ENCODE measurements around the gene GADL1.

GADL1 gene

DNA sequence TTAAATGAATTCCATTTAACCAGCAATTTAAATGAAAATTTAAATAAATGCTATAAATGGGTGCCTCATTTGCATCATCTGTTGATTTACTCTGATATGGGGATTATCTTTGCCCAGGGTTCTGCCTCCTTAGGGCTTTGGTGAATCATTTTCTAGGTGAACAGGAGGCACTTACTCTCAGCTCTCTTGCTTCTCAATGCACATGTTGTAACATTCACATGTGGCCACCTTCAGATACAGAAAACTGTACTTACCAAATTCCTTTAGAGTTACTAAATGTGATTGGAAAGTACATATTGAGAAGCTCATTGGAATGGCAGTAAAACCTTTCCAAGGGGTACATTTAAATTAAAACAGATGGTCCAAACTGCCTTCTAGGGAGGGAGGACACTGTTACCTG lies 20.8 kb downstream of the GADL1 start:
- no peak for DNase-seq

DNA sequence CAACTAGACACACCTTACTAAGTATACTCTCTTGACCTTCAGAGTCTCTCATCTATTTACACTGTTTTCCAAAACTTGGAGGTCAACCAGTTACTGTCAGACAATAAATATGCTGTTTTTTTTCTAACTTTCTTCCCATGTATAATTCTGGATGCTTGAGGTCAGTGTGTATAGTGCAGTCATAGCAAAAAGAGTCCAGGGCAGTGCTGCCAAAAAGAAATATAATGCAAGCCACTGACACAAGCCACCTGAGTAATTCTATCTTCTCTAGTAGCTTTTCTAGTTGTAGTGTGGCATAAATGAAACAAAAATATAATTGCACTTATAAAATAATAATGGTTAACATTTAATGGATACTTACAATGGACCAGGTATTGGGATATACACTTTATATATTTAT lies 21.6 kb downstream of the GADL1 start:
- DNase-seq: no peak

DNA sequence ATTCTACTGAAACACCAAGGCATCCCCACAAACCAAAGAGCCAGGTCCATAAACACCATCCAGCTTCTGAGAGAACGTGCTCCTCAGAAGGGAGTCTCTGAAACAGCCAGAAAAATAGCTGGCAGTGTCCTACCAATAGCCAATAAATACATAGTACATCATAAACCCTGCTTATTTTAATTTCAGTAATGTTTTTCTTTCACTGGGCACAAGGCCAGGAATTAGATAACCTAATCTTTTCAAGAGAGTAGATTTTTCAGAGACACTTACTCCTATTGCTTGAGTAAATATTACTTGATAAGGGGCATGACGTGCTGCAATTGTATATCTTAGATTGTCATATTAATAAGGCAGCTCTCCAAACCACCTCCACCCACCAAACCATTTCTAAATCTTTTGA lies 22.7 kb downstream of the GADL1 start:
- no peak for DNase-seq

DNA sequence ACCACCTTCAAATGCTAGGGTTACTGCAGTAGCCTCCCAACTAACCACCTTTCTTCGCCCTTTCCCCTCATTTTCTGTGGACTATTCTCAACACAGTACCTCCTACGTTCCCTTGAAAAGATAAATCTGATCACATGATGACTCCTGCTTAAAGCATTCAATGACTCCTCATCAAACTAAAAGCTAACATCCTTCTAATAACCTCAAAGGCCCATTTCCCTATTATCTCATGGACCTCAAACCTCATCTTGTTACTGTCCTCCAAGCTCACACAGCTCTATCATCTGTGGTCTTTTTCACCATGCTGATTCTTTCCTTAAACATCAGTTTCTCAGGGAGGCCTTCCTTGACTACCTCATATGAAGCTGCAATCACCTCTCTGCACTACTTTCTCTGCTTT lies 29.6 kb downstream of the GADL1 start:
- DNase-seq: no peak

DNA sequence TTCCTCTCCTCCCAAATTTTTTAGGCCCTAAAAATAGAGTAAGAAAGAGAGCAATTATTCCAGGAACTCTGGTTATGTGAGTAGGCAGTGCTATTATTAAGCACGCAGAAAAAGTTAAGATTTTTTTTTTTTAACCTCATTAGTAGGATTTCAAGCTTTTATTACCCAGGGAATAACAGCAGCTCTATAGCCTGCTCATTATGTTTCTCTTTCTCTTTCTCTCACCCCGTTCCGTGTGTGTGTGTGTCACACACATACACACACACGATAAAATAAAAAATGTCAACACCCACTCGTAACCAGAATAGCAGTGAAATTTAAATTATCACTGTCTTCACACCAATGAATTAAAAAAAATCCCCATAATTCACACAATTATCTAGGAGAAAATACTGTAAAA lies 30.3 kb downstream of the GADL1 start:
- DNase-seq: no peak

DNA sequence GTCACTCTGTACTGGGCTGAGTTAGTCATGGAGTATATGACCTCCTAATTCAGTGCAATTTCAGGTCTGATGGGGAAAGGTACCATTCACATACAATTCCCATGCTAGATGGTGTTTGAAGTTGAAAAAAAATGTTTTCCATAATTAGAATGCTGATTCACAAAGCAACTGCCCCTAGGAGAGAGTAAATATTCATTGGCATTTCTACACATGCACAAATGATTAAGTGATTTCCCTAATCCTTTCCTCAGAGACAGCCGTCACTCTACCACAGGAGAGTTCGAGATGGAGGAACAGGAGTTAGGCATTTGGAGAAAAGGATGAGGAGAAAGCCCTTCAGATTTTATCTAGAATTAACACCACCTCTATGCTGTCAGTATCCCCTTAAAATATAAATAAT lies 32.5 kb downstream of the GADL1 start:
- DNase-seq: no peak

DNA sequence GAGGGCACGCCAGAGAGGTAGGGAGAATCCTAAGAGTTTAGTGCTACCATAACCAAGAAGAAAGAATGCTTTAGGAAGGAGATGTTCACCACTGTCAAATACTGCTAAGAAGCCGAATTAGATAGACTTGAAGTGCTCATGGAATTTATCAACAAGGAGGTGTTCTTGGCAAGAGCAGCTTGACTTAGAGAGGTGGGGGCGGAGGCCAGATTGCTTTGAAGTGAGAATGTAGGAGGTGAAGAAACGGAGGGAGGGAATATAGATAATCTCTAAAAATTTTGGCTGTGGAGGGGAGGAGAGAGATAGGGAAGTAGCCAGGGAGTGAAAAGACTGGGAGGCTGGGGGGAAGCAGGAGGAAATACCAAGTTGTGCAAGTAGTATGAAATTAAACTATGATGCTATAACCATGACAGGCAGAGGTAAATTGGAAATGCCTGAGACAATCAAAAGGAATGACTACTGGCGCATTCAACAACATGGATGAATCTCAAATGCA lies 35.5 kb downstream of the GADL1 start:
- no peak for DNase-seq

DNA sequence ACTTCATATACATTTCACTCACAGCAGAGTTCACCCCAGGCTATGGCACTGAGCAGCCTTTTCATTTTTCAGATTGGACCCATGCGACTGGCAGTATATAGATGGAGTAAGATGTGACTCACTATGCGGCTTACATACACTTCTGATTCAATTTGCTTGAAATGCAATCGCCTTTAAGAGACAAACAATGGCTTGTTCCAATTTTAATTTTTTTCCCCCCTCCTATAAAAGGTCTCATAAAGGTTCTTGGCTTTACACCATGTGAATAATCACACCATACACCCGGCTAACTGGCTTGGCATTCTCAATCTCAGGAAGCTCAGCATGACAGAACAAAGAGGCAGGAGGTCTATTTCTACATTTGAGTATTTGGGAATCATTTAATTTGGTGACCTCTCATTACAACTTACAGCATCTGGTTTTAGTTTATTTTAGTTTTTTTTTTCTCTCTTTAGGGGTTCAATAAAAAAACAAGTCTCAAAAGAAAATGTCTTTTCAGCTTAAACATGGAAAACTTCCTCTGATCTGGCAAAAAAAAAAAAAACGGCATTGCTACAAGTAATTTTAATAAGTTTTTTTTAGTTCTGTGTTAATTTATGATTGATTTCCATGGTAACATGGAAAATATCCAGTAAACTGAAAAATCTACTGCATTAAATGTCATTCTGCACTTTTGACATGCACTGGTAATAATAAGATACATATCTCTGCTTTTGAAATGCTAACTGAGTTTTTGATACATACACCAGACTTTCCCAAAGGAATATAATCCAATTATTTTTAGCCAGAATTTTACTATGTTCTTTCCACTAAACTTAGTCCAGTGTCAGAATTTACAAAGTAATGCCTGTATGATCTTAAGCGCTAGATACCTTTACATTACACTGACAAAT lies 38.8 kb downstream of the GADL1 start:
- DNase-seq: no peak

DNA sequence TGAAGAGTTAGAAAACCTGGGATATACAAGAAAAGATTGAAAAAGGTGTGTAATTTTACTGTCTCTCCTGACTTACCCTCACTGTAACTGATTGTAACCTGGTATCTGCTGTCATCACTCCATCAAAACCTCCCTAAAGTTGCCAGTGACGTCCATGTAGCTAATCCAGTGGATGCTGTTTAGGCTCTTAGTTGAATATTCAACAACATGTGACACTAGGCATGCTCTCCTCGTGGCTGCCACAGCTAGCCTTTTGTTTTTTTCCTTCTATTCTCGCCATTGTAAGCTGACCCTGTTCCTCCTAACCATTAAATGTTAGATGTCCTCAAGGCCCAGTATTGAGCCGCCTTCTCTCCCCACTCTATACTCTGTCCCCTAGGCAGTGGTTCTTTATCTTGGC lies 41.6 kb downstream of the GADL1 start:
- no peak for DNase-seq

DNA sequence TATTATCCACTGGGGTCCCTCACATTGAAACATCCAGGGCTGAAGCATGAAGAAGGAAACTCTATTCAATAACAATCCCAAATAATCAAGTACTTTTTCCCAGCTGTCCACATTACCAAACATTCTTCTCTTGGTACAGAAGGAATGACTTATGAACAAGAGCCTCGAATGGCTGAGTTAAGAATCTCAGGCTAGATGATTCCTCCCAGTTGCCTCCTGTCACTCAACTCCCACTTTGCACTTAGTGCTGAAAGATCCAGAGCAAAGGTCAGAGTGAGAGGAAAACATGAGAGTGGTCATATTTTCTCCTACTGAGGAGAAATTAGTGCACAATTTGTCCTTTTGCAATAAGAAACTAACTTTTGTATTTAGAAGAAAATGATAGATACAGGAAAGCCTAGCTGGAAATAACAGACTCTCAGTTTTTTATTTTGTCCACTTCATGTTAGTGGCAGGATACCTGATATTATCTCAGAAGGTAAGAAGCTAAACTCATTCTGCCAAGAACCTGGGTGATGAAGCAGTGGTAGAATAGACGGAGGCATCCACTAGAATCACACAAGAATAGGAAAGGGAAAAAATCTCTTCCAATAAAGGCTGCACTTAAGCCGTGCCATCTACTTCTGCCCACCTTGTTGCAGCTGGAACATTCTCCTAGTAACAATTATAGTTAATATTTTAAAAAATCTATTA lies 46.2 kb downstream of the GADL1 start:
- no peak for DNase-seq

DNA sequence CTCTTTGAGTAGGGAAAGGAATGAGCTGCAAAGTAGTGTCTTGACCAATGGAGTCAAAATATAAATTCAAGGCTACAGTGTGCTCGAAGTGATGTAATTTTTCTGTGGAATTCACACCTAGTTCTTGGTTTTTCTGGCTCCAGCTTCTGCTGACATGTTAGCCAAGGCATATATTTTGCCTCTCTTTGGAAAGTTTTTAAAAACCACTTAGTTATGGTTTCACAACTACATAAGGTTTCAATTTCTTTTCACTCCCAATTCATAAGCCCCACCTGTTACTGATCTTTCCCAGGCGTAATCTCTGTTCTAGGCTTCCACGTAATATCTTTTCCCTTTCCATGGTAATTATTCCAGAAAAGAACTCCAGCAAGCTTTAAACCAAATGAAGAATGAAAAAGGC lies 46.9 kb downstream of the GADL1 start:
- no peak for DNase-seq

DNA sequence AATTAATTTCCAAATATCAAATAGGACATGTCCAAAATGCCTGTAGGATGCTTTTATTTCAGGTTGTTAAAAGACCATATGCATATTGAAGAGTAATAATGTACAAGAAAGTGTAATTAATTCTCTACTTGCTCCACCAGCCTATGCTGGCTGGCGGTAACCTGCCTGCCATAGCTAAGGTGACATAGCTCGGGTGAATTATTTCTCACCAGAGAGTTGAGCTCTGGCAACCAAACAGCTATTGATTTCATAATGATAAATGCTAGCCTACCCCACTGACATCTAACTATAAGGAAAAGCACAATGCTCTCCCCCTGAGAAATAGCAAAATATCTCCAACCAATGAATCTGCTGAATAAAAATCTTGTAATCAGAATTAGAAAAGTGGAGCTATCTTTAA lies 48.9 kb downstream of the GADL1 start:
- no peak for DNase-seq

DNA sequence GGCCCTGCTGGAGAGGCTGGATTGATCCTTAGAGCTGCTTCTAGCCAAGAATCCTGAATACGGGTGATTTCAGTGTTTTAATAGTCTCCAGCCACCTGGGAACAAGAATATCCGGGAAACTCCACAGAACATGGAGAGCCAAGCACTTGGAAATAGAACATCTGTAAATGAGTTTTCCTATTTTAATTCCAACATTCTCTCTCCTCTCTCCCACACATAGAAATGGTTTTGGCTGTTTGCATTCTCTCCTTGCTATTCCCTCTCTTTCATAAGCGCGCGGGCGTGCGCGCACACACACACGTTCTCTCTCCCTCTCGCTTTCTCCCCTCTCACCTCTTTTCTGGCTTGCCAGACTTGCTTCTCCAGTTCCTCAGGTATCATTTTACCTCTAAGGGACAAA lies 50.6 kb downstream of the GADL1 start:
- no peak for DNase-seq

DNA sequence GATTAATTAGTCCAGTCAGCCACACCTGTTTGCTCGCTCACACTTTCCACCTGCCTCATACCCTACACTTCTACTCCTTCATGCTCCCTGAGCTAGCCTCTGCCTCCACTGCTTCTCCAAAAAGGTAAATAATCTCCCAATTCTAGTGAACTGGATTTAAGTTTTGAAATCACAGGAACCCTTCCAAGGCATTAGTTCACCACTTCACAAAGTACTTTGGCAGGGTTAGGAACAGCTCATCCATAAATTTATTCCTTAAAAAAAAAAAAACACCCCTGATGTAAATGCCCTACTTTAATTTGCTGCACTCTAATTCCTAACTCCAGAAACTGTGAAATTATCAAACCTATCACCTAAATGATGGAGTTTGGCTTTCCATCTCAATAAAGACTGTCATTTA lies 58.3 kb downstream of the GADL1 start:
- DNase-seq: no peak

DNA sequence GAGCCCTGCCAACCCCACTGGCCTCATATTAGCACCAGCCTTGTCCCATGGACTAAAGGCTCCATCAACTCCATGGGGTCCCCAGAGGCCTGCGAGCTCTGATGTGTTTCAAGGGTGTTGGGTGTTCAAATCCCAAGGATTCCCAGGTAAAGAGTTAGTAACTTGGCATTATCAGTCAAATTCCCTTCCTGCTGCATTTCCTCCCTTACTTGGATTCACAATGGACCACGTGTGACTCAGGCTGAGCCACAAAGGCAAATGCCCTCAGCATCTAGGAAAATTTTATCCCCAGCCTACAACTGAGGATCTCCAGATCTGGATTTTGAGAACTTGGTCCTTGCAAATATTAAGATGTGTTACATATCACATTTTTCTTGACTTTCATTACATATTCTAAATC lies 58.8 kb downstream of the GADL1 start:
- DNase-seq: no peak

DNA sequence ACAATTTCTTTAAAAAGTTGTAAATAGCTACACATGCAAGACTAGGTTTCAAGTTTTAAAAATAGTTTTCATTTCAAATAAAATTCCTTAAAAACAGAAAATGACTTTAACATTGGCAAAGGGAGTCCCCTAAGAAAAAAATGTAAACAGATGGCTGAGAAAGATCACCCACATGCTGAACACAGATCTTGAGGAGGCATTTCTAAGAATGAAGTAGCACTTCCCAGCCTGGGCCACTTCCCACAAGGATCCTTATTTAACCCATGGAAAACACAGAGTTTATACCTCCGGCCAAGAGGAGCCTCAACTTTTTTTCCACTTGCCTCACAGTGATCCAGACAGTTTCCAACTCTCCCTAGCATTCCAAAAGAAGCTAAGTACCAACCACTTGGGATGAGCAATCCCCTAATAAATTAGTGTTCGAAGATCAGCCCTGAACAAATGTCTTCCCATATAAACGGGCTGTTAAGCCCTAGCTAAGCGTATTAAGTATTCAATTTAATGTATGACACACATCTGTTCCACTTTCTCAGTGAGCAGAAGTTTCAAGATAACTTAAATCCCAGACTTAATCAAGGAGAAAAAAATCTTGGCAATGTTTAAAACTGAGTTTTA lies 61.4 kb downstream of the GADL1 start:
- DNase-seq: no peak

DNA sequence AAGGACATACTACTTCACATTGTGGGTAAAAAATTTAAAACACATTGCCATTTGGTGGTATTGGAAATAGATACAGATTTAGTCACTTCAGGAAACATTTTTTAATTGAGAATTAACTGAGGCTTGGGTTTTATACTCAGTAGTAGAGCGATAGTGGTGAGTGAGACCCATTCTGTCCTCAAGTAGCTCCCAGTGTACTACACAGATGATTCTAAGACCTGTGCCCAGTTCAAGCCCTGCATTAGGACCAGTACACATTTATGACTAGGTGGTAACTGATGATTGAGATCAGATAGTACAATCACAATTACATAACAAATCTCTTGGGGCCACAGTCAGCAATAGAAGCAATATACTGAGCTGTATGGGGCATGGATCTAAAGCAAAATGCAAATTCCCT lies 67.4 kb downstream of the GADL1 start:
- no peak for DNase-seq

DNA sequence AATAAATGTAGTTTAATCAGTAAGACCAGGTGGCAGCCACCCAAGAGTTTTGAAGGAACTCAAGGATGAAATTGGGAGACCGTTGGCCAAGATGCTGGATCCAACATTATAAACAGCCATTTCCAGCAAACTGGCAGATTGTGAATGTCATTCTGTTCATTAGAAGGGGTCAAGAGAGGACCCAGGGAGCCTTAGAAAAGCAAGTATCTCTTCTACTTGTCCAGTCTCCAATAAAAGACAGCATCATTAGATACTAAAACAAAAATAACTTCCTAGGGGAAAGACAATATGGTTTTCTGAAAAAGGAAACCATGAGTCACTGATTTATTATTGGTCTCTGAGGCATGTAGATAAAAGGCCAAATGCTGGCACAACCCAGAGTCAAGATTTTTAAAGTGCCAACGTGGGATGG lies 67.9 kb downstream of the GADL1 start:
- DNase-seq: no peak

DNA sequence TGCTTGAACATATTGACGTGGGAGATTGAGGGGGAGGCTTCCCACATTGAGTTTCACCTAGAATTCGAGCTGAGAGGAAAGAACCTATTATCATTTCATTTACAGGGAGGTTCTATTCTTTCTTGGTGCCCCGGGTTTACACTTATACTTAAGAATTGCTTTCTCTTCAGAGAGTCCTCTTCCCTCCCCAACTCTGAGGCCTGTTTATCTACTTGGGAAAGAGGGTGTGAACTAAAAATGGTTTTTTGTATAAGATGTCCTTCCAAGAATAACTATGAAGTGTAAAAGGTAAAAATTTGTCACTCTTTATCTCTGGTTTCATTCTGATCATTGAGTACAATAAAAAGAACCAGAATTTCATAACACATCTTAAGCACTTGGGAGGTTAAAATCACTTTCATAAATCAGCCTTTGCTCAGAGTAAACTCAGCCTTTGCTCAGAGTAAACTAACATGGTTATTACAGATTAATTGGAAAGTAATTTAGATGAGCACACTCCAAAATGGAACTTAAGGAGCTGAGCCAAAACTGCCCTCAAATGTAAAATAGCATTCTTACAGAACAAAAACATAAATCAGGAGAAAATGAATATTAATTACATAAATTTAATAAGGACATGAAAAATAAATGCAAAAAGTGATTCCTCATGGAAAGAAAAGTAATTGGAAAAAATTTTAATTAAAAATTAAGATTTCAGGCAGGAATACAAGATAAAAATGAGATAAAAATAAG lies 75.2 kb downstream of the GADL1 start:
- DNase-seq: no peak

DNA sequence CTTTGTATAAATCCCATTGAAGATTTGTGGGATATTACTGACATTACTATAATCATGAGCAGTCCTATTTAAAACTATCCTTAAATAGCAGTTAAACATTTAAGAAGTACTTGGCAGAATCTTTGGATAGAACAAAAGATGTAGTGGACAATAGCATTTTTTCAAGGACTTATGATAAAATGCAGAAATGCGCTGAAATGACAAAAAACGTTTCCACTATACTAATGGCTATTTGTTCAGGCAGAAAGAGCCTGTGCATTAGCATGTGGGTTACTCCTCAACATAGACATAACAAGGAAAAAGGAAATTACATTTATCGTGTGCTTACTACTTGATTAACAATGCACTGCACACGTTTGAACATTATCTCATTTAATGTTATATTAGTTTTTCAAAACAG lies 80.7 kb downstream of the GADL1 start:
- DNase-seq: no peak

DNA sequence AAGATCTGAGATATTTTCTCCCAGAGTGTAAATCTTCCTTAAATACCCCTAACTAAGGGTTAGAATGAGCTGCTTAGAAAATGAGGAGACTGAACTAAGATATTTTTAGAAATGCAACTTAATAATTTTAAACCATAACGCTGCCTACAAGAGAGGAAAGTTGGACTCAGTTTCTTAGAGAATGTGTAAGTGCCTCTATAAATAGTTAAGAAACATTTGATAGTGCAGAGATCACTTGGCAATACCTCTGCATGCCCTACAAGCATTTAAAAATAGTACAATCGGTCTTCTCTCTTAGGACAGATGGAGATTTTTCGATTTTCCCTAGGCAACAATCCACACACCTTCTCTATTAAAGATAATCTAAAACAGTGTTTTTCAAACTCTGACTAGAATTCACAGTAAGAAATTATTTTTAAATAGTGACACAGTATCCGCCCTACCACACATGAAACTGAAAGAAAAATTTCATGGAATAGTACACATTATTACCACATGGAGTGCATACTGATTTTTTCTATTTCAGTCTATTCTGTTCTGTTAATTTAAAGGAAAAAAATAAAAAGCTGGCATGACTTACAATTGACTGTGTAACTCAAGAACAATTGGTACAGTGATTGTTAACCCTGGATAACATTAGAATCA lies 83.2 kb downstream of the GADL1 start:
- no peak for DNase-seq

DNA sequence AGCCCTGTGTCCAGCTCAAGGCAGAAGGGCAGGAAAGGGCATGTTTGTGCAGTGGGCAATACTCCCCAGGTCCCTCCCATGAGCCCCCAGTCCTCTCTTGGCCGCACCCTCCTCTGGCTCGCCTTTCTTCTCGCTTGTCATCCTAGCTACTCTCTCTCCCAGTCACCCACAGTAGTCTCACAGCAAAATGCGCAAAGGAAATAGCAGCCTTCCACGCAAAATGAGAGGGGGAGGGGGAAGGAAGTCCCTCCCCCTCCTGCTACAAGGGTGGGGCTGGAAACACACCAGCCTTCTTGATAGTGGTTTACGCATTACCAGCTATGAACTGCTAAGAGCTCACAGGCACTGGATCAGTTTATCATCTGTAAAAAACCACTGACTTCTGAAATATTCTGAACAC lies 83.8 kb downstream of the GADL1 start:
- DNase-seq: no peak

DNA sequence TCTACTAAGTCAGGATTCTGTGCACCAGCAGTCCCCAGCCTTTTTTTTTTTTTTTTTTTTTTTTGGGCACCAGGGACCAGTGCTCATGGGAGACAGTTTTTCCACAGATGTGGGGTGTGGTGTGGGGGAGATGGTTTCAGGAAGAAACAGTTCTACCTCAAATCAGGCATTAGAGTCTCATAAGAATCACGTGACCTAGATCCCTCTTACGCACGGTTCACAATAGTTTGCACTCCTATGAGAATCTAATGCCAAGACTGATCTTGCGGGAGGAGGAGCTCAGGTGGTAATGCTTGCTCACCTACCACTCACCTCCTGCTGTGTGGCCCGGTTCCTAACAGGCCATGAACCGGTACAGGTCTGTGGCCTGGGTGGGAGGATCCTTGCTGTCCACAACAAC lies 88.8 kb downstream of the GADL1 start:
- no peak for DNase-seq

Measured in activated CD8-positive, alpha-beta memory T cell treated with anti-CD3 and anti-CD28 coated beads, Interleukin-2, amount 50 U/mL, for 48 hours (primary cell).